ENCODE measurements around the gene VPS8. TPM values are rescaled to one million over a fixed set of nuclear protein-coding genes. Genes with fewer than 3 reads are reported as not detected.

VPS8 gene
- total RNA-seq, 2 donors from 2014 or later: 49.7 to 70.0 TPM

DNA sequence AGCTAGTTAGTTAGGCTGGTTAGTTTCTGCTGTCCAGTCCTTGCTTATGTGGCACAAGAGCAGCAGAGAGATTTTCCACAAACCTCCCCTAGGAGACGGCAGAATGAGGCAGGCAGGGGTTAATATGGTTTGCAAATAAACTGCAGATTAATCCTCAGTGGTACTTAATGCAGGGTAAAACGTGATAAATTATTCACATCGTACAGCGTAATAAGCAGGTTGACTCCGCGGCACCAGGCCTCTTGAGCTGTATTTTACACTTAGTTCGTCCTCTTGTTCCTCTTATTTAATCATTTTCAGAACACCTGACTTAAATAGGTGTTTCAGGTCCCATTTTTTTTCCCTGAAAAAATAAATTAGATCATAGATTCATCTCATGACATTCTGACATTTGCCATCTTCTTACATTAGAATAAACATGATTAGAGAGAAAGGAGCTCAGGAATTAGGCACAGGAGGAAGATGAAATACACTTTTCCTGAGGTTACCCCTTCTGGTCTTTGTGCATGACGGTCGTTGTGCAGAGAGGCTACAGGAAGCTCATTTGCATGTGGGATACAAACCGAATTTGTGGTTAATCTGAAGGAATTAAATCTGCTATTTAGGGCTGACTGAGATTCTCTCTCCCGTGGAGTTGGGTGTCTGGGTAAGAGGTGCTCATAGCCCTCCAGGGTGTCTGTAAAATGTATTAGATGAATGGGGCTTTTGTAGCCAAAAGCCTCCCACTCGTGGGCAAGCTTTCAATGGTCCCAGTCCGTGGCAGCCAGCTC lies 27.1 kb upstream of the VPS8 start:
- Mint-ChIP-seq H3K36me3 (ENCODE audit: low read depth) (no peaks in the 10 kb centered on the region), H3K27me3 (ENCODE audit: insufficient read depth) (peaks cover 3% of the 10 kb centered on the region), H3K9me3 (no peaks in the 10 kb centered on the region), H3K4me1 (peaks cover 15% of the 10 kb centered on the region), H3K27ac (no peak overlapping the region), H3K4me3 (no peak overlapping the region)
- H3K27ac ChIP-seq (ENCODE audit: low read depth, low read length): no peak overlapping the region
- H3K27me3 ChIP-seq (ENCODE audit: control insufficient read depth, insufficient read depth, low read length, poor library complexity, severe bottlenecking): no peaks in the 10 kb centered on the region
- no peaks in the 10 kb centered on the region for H3K4me1 ChIP-seq (ENCODE audit: control insufficient read depth, insufficient read depth, low read length)
- no peaks in the 10 kb centered on the region for H3K36me3 ChIP-seq (ENCODE audit: control insufficient read depth, insufficient read depth, low read length)
- no peaks in the 10 kb centered on the region for H3K9me3 ChIP-seq (ENCODE audit: control insufficient read depth, low read length)
- WGBS, 2 experiments (ENCODE audit: insufficient coverage in 1 of 2, insufficient read length in 1 of 2): 78 to 86% methylated on average over 10 to 13 of the region's 13 CpGs
- no peak overlapping the region for H3K9ac ChIP-seq (ENCODE audit: extremely low read depth, low read length, poor library complexity, severe bottlenecking)
- no peak for DNase-seq
- H3K4me3 ChIP-seq (ENCODE audit: low read length): no peak overlapping the region
- TF ChIP-seq CTCF (conservative IDR thresholded peaks at IDR 0.05): no peak

- WGBS, 2 experiments (ENCODE audit: insufficient coverage in 1 of 2, insufficient read length in 1 of 2): 88 to 89% methylated on average over 12 of the region's 12 CpGs
- peaks cover 14% of the 10 kb centered on the region for H3K4me1 Mint-ChIP-seq
- peaks cover 3% of the 10 kb centered on the region for H3K27me3 Mint-ChIP-seq (ENCODE audit: insufficient read depth)
- TF ChIP-seq CTCF (conservative IDR thresholded peaks at IDR 0.05): no peak
- Histone ChIP-seq H3K27ac (ENCODE audit: low read depth, low read length) (no peak overlapping the region), H3K4me3 (ENCODE audit: low read length) (no peak overlapping the region), H3K9me3 (ENCODE audit: control insufficient read depth, low read length) (no peaks in the 10 kb centered on the region), H3K4me1 (ENCODE audit: control insufficient read depth, insufficient read depth, low read length) (peaks cover under 1% of the 10 kb centered on the region), H3K36me3 (ENCODE audit: control insufficient read depth, insufficient read depth, low read length) (no peaks in the 10 kb centered on the region), H3K27me3 (ENCODE audit: control insufficient read depth, insufficient read depth, low read length, poor library complexity, severe bottlenecking) (no peaks in the 10 kb centered on the region), H3K9ac (ENCODE audit: extremely low read depth, low read length, poor library complexity, severe bottlenecking) (no peak overlapping the region)
- no peak overlapping the region for H3K27ac Mint-ChIP-seq
- DNase-seq: no peak
- no peaks in the 10 kb centered on the region for H3K9me3 Mint-ChIP-seq
- no peaks in the 10 kb centered on the region for H3K36me3 Mint-ChIP-seq (ENCODE audit: low read depth)
- no peak overlapping the region for H3K4me3 Mint-ChIP-seq
Measured at GRCh38 chr3:184785890-184786279, 26.1 kb upstream of the VPS8 start.

DNA sequence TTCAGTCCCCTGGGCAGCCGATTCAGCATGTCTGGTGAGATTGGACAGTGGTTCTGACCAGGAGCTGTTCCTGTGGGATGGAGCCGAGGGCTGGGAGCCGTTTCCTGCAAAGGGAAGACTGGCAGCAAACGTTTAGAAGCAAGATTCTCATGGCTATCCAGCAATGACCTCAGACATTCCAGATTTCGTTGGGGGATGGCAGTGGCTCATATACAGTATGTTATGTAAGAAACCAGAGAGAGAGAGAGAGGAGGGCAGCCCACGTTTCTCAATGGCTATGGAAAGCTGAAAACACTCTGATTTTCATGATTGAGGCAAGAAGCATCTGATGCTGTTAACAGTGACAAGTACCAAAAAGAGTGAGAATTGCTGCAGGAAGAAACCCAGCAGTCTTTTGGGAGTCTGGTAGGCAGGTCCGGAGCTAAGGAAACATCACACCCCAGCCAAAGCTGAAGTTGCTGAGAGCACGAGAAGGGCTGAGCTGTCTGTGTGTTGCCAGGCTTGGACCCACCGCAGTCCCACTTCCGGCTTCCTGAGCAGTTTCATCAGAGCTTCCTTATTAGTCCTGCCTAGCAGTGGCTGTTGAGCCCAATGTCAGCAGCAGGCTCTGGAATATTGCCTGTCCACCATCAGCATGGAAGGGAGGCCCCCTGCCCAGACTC lies 25.6 kb upstream of the VPS8 start:
- WGBS, 2 experiments (ENCODE audit: insufficient coverage in 1 of 2, insufficient read length in 1 of 2): 77 to 82% methylated on average over 9 to 10 of the region's 10 CpGs
- Mint-ChIP-seq H3K27ac (no peak overlapping the region), H3K36me3 (ENCODE audit: low read depth) (no peaks in the 10 kb centered on the region), H3K4me1 (peaks cover 15% of the 10 kb centered on the region), H3K27me3 (ENCODE audit: insufficient read depth) (peaks cover 3% of the 10 kb centered on the region), H3K9me3 (no peaks in the 10 kb centered on the region), H3K4me3 (no peak overlapping the region)
- TF ChIP-seq CTCF (conservative IDR thresholded peaks at IDR 0.05): no peak
- no peaks in the 10 kb centered on the region for H3K9me3 ChIP-seq (ENCODE audit: control insufficient read depth, low read length)
- DNase-seq: no peak
- H3K27ac ChIP-seq (ENCODE audit: low read depth, low read length): no peak overlapping the region
- H3K4me1 ChIP-seq (ENCODE audit: control insufficient read depth, insufficient read depth, low read length): peaks cover 4% of the 10 kb centered on the region
- no peak overlapping the region for H3K4me3 ChIP-seq (ENCODE audit: low read length)
- H3K9ac ChIP-seq (ENCODE audit: extremely low read depth, low read length, poor library complexity, severe bottlenecking): no peak overlapping the region
- H3K36me3 ChIP-seq (ENCODE audit: control insufficient read depth, insufficient read depth, low read length): no peaks in the 10 kb centered on the region
- no peaks in the 10 kb centered on the region for H3K27me3 ChIP-seq (ENCODE audit: control insufficient read depth, insufficient read depth, low read length, poor library complexity, severe bottlenecking)
